DMS114 treated with DMSO at 0.1 percent for 48 hours (cell line): Measurements from ENCODE around the gene TMEM134.
A peak's percentile ranks its signal among the peaks of the same experiment; 100 is the strongest.
"Not testable (repeated sequence)": the region's sequence is repeated elsewhere in the genome, so short reads cannot be mapped to it uniquely, and the experiment has no call there.

Experiments used
- DNase-seq: peaks from one replicate; lab custom pipeline; 2025; ENCODE audit not compliant: unreplicated experiment; lab: John Stamatoyannopoulos, UW

Gene TMEM134

GRCh38 chr11:67486481-67487195, 17.6 kb upstream of the TMEM134 start:
- DNase-seq: no peak

GRCh38 chr11:67485873-67486361, 16.9 kb upstream of the TMEM134 start:
- not testable (repeated sequence) for DNase-seq

- DNase-seq: no peak
Observed at GRCh38 chr11:67484847-67485311, 15.8 kb upstream of the TMEM134 start.

DNA sequence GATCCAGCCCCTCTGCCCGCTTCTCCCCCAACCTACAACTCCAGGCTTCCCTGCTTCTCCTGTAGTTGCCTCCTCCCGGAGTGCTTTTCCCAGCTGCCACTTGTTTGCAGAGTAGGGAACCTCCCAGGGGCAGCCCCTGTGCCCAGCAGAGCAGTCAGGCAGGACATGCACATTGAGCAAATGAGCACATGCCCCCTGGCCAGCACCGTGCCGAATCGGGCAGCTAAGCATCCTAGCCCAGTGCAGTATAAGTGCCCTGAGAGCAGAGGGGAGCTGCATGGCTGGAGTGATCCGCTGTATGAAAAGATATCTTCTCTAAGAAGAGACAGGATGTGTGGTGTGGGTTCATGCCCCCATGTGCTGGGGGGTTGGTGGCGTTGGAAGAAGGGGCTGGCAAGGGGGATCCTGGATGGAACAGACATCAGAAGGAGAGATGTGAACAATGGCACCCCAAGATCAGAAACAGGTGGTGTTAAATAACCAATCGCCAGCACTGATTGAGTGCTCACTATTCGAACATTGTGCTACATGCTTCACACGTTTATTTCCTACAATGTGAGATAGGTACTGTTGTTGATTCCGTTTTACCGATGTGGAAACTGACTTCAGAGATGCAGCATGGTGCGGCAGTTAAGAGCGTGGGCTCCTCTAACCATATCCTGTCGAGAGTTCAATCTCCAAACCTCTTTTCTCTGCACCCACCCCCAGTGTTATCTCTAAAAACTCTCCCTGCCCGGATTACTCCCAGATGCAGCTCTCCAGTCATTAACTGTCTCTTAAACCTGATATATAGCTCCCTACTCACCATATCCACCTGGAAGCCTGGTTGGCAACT, 15.0 kb upstream of the TMEM134 start:
- no peak for DNase-seq

DNA sequence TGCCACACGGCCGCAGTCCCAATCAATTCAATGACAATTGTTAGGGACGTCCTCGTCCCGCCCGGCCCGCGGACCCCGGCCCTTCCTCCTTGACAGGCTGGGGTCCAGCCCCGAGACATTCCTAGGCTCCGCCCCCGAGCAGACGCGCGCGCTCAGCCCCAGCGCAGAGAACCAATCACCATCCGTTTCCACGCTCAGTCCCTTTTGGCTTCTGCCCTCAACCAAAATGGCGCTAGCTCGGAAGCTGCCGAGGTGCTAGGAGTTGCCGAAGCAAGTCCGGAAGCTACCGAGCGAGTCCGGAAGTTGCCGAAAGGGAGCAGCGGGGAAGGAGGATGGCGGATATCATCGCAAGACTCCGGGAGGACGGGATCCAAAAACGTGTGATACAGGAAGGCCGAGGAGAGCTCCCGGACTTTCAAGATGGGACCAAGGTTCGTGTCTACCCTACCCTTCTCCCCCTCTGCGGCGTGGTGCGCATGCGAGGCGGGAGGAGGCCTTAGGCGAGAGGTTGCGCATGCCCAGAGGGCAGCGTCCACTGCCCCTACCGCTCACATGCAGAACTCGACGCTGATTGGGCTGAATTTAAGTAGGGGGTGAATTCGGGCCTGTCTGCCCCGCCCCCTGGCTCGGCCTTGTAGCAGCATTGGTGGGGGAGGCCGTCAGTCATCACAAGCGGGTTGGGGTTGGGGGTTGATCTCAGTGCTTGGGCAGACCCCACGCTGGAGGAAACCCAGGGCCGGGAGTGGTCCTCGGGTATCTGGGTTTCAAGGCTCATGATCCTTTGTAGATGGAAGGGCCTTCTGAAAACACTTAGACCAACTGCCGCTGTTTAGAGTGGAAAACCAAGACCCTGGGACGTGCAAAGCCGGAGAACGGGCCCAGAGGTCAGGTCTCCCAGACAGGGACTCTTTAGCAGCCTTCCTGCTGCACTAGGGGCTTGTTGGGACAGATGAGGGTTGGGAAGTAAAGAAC, 14.1 kb upstream of the TMEM134 start, which contains the start of gene AIP:
Gene AIP, plus strand, starts transcription at position 200 of the 972 bp plus-strand sequence. Its CDS starts 133 bp downstream, at position 333.
- DNase-seq: peak; percentile 99

- no peak for DNase-seq
Observed at GRCh38 chr11:67482275-67482826, 13.3 kb upstream of the TMEM134 start.

DNA sequence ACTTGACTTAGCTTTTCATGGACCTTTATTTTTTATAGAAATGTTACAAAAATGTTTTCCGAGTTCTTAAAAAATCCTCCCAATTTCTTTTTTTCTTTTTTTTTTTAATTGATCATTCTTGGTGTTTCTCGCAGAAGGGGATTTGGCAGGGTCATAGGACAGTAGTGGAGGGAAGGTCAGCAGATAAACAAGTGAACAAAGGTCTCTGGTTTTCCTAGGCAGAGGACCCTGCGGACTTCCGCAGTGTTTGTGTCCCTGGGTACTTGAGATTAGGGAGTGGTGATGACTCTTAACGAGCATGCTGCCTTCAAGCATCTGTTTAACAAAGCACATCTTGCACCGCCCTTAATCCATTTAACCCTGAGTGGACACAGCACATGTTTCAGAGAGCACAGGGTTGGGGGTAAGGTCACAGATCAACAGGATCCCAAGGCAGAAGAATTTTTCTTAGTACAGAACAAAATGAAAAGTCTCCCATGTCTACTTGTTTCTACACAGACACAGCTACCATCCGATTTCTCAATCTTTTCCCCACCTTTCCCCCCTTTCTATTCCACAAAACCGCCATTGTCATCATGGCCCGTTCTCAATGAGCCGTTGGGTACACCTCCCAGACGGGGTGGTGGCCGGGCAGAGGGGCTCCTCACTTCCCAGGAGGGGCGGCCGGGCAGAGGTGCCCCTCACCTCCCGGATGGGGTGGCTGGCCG, 8.4 kb upstream of the TMEM134 start:
- DNase-seq: not testable (repeated sequence)

GRCh38 chr11:67476692-67477091, 7.6 kb upstream of the TMEM134 start:
- not testable (repeated sequence) for DNase-seq

- no peak for DNase-seq
Observed at GRCh38 chr11:67472882-67473281, 3.8 kb upstream of the TMEM134 start.

GRCh38 chr11:67470337-67471002, 1.4 kb upstream of the TMEM134 start:
- DNase-seq: no peak

DNA sequence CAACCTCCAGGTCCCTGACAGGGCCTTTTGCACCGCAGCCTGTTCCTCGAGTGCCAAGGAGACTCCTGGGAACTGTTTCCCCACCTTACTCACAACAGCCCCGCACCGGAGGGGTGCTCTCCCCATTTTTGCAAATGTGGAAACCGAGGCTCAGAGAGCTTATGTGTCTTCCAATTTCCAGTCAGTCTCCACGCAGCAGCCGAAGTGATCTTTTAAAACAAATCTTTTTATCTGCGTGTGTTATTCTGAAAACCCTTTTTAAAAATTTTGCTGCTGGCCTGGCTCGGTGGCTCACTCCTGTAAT, 409 bp upstream of the TMEM134 start:
- no peak for DNase-seq

GRCh38 chr11:67468456-67468758, 644 bp downstream of the TMEM134 start:
- no peak for DNase-seq

GRCh38 chr11:67468056-67468455, 995 bp downstream of the TMEM134 start:
- no peak for DNase-seq

GRCh38 chr11:67466962-67467771, 1.9 kb downstream of the TMEM134 start:
- DNase-seq: no peak

DNA sequence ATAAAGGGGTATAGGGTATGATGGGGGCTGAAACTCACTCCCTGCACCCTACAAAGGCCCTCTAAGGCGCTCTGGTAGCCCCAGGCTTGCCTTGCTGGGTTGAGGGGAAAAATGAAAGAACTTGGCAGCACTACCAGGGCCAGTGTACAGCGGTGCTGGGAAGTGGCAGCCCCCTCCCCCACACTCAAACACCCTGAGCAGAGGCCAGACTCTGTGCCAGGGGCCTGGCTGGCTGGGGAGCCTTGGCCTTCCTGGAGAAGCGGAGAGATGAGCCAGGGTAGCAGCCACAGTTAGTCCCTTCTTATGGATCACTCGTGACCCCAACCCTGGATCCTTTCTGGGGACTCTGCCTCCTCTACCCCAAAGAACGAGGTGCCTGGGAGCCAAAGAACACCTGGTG, 2.7 kb downstream of the TMEM134 start:
- no peak for DNase-seq

- DNase-seq: not testable (repeated sequence)
Observed at GRCh38 chr11:67465530-67465929, 3.5 kb downstream of the TMEM134 start.

DNA sequence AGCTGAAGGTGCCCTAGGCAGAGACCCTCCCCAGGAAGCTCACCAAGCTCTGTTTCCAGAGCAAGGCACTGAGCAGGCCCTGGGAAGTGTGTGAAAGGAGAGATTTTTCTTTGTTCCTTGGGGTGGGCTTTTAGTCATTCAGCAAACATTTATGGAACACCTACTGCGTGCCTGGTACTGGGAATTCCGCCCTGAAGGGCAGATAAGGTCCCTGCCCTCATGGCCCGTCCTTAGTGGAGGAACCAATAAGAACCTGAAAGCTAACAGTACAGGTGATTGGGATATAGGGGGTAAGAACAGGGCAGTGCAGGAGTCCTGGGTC, 3.9 kb downstream of the TMEM134 start:
- no peak for DNase-seq

DNA sequence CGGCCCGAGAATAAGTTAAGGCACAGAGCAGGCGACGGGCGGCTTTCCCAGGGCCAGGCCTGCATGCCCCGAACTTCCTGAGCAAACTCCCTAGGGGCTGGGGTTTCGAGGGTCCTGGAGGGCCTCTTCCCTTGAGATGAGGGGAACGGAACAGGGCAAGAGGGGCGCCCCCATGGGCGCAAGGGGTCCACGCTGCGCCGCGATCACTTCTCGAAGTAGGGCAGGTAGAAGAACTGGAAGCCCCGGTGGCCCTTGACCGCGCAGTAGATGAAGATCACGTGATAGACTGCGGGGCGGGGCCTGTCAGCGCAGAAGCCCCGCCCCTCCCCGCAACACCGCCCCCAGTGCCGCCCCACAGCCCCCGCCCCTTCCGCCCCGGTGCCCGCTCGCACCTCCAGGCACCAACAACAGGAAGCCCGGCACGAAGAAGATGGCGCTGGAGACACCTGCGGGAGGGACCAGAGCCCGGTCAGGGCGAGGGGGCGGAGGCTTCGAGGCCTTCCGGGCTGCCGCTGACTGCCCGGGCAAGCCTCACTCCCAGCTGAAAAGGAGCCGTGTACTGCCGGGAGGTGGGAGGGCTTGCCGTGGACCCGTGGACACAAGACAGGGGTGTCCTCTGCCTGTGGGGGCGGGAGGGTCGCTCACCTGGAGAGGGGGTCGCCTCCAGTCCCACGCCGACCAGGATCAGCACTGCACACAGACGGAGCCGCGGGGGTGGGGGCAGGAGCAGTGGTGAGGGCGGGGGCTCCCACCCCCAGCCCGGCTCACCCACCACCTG, 4.5 kb downstream of the TMEM134 start:
- DNase-seq: no peak
